Stimulated activated memory B cell treated with anti-CD40 and anti-IgM and Interleukin-4, amounts not matched to agents 10 μg/mL and 1 μg/mL and 100 μg/mL, for 72 hours (primary cell): ENCODE results near the gene ATP2B3.

Experiments used
- ATAC-seq: fragments of 150-1000 bp; cut with Tn5 transposase; 2 replicates; pipeline ENCODE4 v1.10.0; 2021
- H3K27ac Mint-ChIP-seq: one replicate; pipeline ENCODE4 v1.8.0; 2022; ENCODE audit warnings: mild to moderate bottlenecking, mixed read lengths
- H3K27me3 Mint-ChIP-seq: one replicate; pipeline ENCODE4 v1.8.0; 2022; ENCODE audit warnings: mixed read lengths
- H3K36me3 Mint-ChIP-seq: one replicate; pipeline ENCODE4 v1.8.0; 2022; ENCODE audit warnings: mixed read lengths
- H3K4me1 Mint-ChIP-seq: one replicate; pipeline ENCODE4 v1.8.0; 2022; ENCODE audit warnings: mixed read lengths
- H3K4me3 Mint-ChIP-seq: one replicate; pipeline ENCODE4 v1.8.0; 2022; ENCODE audit warnings: mild to moderate bottlenecking, moderate library complexity, mixed read lengths
- H3K9me3 Mint-ChIP-seq: one replicate; pipeline ENCODE4 v1.8.0; 2022; ENCODE audit warnings: mixed read lengths

ATP2B3 gene

DNA sequence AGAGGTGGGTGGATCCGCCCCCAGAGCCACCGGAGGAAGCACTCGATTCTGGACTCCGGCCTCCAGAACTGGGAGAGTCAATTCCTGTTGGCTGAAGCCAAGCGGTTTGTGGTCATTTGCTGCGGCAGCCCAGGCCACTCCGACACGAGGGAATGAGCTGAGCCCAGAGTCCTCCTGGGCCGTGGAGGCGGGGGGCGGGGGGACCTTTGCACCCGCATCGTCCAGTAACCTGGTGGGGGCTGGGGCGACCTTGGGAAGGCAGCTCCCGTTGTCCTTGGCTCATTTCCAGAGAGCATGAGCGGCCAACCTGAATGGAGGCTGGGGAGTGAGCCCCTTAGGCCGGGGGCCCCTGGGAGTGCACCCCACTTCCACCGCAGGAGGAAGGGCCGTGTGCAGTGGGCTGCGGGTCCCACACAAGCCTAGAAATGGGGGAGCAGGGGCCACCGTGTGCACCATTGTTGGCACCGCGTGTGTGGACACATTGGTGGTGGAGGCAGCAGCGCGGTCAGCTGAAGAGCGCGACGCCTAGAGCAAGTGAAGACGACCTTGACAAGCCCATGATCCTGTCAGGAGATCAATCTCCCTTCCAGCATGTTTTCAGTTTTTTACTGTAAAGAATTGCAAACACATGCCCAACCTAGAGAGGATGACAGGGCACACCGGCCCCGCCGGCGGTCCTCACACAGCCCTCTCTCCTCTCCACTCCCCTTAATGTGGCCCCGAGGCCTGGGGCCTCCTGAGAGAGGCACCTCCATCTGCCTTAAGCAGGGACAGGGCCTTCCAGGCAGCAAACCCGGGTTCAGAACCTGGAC, 109.6 kb downstream of the ATP2B3 start:
- Mint-ChIP-seq H3K27me3 (peaks cover 21% of the 10 kb centered on the region), H3K36me3 (no peaks in the 10 kb centered on the region), H3K4me1 (no peaks in the 10 kb centered on the region), H3K9me3 (peaks cover 4% of the 10 kb centered on the region), H3K4me3 (no peak overlapping the region), H3K27ac (no peak overlapping the region)
- ATAC-seq, result no peak

DNA sequence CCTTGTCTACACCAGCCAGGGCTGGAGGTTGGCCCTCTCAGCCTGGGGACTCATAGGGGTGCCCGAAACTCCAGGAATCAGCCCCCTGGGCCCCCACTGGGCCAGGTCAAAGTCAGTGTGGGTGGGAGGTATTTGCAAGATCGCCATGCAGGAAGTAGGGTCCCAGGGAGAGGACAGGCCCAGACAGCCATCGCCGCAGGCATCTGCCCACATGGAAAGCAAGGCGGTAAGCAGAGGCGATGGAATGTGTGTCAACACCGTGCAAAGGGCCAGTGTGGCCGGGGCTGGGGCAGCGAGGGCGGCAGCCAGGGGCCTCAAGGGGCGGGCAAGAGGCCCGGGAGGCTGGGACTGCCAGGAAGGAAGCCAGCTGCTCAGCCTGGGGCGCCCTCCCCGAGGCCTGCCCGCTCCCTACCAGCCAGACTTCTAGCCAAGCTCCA, 110.3 kb downstream of the ATP2B3 start:
- Mint-ChIP-seq H3K36me3 (no peaks in the 10 kb centered on the region), H3K27me3 (peaks cover 15% of the 10 kb centered on the region), H3K9me3 (peaks cover 4% of the 10 kb centered on the region), H3K4me1 (no peaks in the 10 kb centered on the region), H3K4me3 (no peak overlapping the region), H3K27ac (no peak overlapping the region)
- no peak for ATAC-seq

DNA sequence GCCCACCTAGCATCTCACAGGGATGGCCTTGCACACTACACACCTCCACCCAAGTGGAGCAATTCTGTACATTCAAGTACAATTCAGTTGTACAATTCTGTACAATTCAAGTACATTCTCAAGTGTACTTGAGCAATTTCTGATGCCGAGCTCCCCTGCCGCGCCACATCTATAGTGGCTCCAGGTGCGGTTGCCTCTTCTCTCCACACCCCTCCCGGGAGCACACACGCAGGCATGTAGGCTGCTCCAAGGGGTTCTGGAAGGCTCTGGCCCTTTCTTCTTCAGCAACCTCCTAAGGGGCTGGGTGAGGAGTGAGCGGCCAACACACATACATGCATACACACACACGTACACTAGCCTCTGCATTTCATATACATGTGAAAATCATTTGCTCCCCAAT, 110.7 kb downstream of the ATP2B3 start:
- Mint-ChIP-seq H3K27me3 (peaks cover 10% of the 10 kb centered on the region), H3K4me1 (no peaks in the 10 kb centered on the region), H3K36me3 (no peaks in the 10 kb centered on the region), H3K9me3 (peaks cover 4% of the 10 kb centered on the region), H3K4me3 (no peak overlapping the region), H3K27ac (no peak overlapping the region)
- no peak for ATAC-seq

DNA sequence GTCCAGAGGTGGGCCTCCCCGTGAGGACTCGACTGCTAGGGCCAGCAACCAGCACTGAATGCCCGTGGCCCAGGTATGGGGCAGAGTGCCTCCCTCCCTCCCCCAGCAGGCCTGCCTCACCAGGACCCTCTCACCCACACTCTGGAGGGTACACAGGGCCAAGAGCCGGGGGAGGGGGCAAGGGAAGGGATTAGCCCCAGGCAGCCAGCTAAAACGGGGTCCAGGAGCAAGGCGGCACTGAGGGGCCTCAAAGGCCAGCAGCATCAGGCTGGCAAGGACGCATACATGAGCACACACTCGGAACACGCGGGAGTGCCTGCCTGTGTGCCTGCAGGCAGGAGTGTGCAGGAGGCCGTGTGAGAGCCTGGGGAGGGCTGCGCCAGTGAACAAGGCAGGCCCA, 111.2 kb downstream of the ATP2B3 start:
- ATAC-seq, result no peak
- peaks cover 4% of the 10 kb centered on the region for H3K9me3 Mint-ChIP-seq
- H3K27ac Mint-ChIP-seq, result no peak overlapping the region
- H3K36me3 Mint-ChIP-seq, result no peaks in the 10 kb centered on the region
- H3K4me3 Mint-ChIP-seq, result no peak overlapping the region
- H3K27me3 Mint-ChIP-seq, result peaks cover 5% of the 10 kb centered on the region
- no peaks in the 10 kb centered on the region for H3K4me1 Mint-ChIP-seq

DNA sequence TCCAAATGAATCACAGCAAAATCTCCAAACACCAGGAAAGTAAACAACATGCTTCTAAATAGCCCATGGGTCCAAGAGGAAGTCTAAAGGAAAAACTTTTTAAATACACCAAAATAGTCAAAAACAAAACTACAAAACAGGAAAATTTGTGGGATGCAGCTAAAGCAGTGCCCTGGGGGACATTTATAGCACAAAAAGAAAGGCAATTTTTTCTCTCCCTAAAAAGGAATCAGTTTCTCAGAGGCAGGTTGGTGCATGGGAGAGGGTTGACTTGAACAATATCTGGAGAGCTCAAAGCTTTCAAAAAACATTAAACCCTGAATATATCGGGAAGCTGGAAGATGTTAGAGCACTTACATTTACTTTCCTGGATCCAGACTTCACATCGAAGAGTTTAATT, 113.9 kb downstream of the ATP2B3 start:
- H3K9me3 Mint-ChIP-seq, result peaks cover 4% of the 10 kb centered on the region

DNA sequence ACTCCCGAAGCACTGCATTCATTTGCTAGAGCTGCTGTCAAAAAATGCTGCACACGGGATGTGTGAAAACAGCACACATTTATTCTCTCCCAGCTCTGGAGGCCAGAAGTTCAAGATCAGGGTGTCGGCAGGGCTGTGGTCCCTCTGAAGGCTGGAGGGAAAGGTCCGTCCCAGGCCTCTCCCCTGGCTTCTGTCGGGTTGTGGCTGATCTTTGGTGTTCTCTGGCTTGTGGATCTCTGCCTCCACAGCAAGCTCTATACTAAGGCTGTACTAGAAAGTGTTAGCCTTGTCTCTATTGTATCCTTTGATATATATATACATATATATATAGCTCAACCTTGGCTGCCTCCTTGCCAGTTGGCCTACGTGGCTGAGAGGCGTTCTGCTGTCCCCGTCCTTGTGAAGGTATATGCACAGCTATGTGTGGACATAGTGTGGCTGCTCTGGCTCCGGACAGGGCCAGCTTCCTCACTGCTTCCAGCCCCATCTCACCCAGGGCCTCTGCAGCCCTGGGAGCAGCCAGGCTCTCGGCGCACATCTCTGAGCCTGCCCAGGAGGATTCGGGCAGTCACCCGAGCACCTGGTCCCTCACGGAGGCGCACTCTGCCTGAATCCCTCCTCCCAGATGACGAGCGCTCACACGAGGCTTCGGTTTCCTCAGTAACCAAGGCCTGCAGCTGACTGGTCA, 114.6 kb downstream of the ATP2B3 start:
- Mint-ChIP-seq H3K36me3 (no peaks in the 10 kb centered on the region), H3K4me3 (no peak overlapping the region), H3K4me1 (no peaks in the 10 kb centered on the region), H3K27me3 (peaks cover 17% of the 10 kb centered on the region), H3K27ac (no peak overlapping the region), H3K9me3 (peaks cover 4% of the 10 kb centered on the region)
- ATAC-seq, result no peak

More for the DNA sequence above, 113.9 kb downstream of the ATP2B3 start:
- no peak overlapping the region for H3K4me3 Mint-ChIP-seq
- H3K36me3 Mint-ChIP-seq, result no peaks in the 10 kb centered on the region
- no peak overlapping the region for H3K27ac Mint-ChIP-seq
- H3K4me1 Mint-ChIP-seq, result no peaks in the 10 kb centered on the region
- H3K27me3 Mint-ChIP-seq, result peaks cover 17% of the 10 kb centered on the region
- no peak for ATAC-seq
